CD14-positive monocyte (primary cell): ENCODE data around the gene RNGTT. TPM values are rescaled to one million over a fixed set of nuclear protein-coding genes. Genes with fewer than 3 reads are reported as not detected.

Experiments
- DNase-seq, 3 donors: peaks; one replicate each; pipeline ENCODE4 v3.0.0-alpha.2; 2011 to 2022
- H2AFZ ChIP-seq: 2 replicates; pipeline ENCODE4 v1.6.0; 2012; ENCODE audit warnings: mild to moderate bottlenecking, low read depth, low read length, inconsistent platforms; ENCODE audit not compliant: insufficient read depth, poor library complexity, severe bottlenecking
- H3K27ac ChIP-seq, 2 donors: 1 replicate in 1 of 2; 2 replicates in 1 of 2; pipeline ENCODE4 v1.5.1; 2012 to 2013; ENCODE audit warnings: low read length in 2 of 2, control low read depth in 1 of 2, inconsistent platforms in 1 of 2, low read depth in 1 of 2, mild to moderate bottlenecking in 1 of 2
- H3K27me3 ChIP-seq, 2 donors: one replicate each; pipeline versions ENCODE4 v1.6.0 to v1.6.1; 2011 to 2013; ENCODE audit warnings: low read length in 2 of 2; ENCODE audit not compliant: control insufficient read depth in 2 of 2, insufficient read depth in 2 of 2
- H3K36me3 ChIP-seq, 2 donors: replicated peaks in 1 of 2; 1 replicate in 1 of 2; 2 replicates in 1 of 2; pipeline versions ENCODE4 v1.5.1 to v1.6.1; 2012 to 2013; ENCODE audit warnings: low read length in 2 of 2, control low read depth in 1 of 2, inconsistent platforms in 1 of 2, mild to moderate bottlenecking in 1 of 2; ENCODE audit not compliant: insufficient read depth in 2 of 2, control insufficient read depth in 1 of 2
- H3K4me1 ChIP-seq, 2 donors: 1 replicate in 1 of 2; 2 replicates in 1 of 2; pipeline versions ENCODE4 v1.5.1 to v1.6.1; 2012 to 2013; ENCODE audit warnings: low read length in 2 of 2, control low read depth in 1 of 2, inconsistent platforms in 1 of 2, mild to moderate bottlenecking in 1 of 2, moderate library complexity in 1 of 2; ENCODE audit not compliant: insufficient read depth in 2 of 2, control insufficient read depth in 1 of 2
- H3K4me2 ChIP-seq: replicated peaks from 2 replicates; pipeline ENCODE3; 2012; ENCODE audit warnings: low read length, moderate library complexity, mild to moderate bottlenecking; ENCODE audit not compliant: poor library complexity, severe bottlenecking; ENCODE audit errors: extremely low read depth
- H3K4me3 ChIP-seq, 3 experiments: fragments of 200-600 bp in 1 of 3; sonication (generic) in 1 of 3; replicated peaks in 1 of 3; 1 replicate in 2 of 3; 2 replicates in 1 of 3; pipeline ENCODE4 v1.5.1; 2011 to 2013; ENCODE audit warnings: low read length in 3 of 3, mild to moderate bottlenecking in 3 of 3, control low read depth in 2 of 3, low read depth in 2 of 3, inconsistent platforms in 1 of 3, moderate library complexity in 1 of 3
- H3K79me2 ChIP-seq: 2 replicates; pipeline ENCODE4 v1.6.0; 2012; ENCODE audit warnings: mild to moderate bottlenecking, control low read depth, inconsistent platforms, low read length, moderate library complexity; ENCODE audit not compliant: insufficient read depth
- H3K9ac ChIP-seq: 2 replicates; pipeline ENCODE4 v1.6.0; 2017; ENCODE audit warnings: low read length, mild to moderate bottlenecking; ENCODE audit not compliant: insufficient read depth, poor library complexity, severe bottlenecking
- H3K9me3 ChIP-seq, 2 donors: replicated peaks in 1 of 2; 1 replicate in 1 of 2; 2 replicates in 1 of 2; pipeline versions ENCODE4 v1.5.1 to v1.6.1; 2012 to 2013; ENCODE audit warnings: low read length in 2 of 2, control low read depth in 1 of 2; ENCODE audit not compliant: control insufficient read depth in 1 of 2, insufficient read depth in 1 of 2
- H4K20me1 ChIP-seq: 2 replicates; pipeline ENCODE4 v1.6.0; 2012; ENCODE audit warnings: mild to moderate bottlenecking, low read length, control low read depth, moderate library complexity; ENCODE audit not compliant: insufficient read depth
- H3K27ac Mint-ChIP-seq, 7 donors: one replicate each; pipeline ENCODE4 v1.8.0; 2020; ENCODE audit warnings: mild to moderate bottlenecking in 7 of 7, mixed read lengths in 7 of 7, moderate library complexity in 6 of 7, inconsistent platforms in 2 of 7
- H3K27me3 Mint-ChIP-seq, 3 donors: one replicate each; pipeline ENCODE4 v1.8.0; 2021 to 2022; ENCODE audit warnings: low read depth in 3 of 3, mild to moderate bottlenecking in 3 of 3, mixed read lengths in 3 of 3, moderate library complexity in 3 of 3, inconsistent platforms in 1 of 3
- H3K36me3 Mint-ChIP-seq, 2 donors: one replicate each; pipeline ENCODE4 v1.8.0; 2020; ENCODE audit warnings: mixed read lengths in 2 of 2, inconsistent platforms in 1 of 2, mild to moderate bottlenecking in 1 of 2
- H3K4me1 Mint-ChIP-seq: one replicate; pipeline ENCODE4 v1.8.0; 2020; ENCODE audit warnings: mild to moderate bottlenecking, mixed read lengths
- H3K4me3 Mint-ChIP-seq, 2 donors: one replicate each; pipeline ENCODE4 v1.8.0; 2020; ENCODE audit warnings: mild to moderate bottlenecking in 2 of 2, mixed read lengths in 2 of 2, moderate library complexity in 1 of 2
- H3K9me3 Mint-ChIP-seq, 7 donors: one replicate each; pipeline ENCODE4 v1.8.0; 2020 to 2022; ENCODE audit warnings: mixed read lengths in 7 of 7, mild to moderate bottlenecking in 6 of 7, moderate library complexity in 6 of 7, inconsistent platforms in 2 of 7
- CTCF ChIP-seq: fragments of 200-600 bp; IDR thresholded peaks from one replicate; pipeline ENCODE4 v1.8.0; 2022; ENCODE audit warnings: antibody characterized with exemption, mild to moderate bottlenecking
- WGBS: methylation state at CpG from one replicate; pipeline ENCODE4 v1.1.5; 2013; ENCODE audit warnings: missing lambda C conversion rate; ENCODE audit not compliant: insufficient coverage; 5-methylcytosine and 5-hydroxymethylcytosine counted together
- intact Hi-C, 2 donors: fragments of 100-400 bp; cut with micrococcal nuclease; formaldehyde crosslinking; loops; one replicate each; pipeline versions ENCODE4 v1.15.0 to v1.15.1; 2023
- polyA plus RNA-seq, 3 donors: library from polyadenylated mRNA; depleted of rRNA in 1 of 3; unstranded in 2 of 3; stranded (reverse) in 1 of 3; fragments of 300-500 nt in 2 of 3; fragments of >200 nt in 1 of 3; fragmentation: Illumina TruSeq in 2 of 3; gene quantifications; 1 replicate in 2 of 3; 2 replicates in 1 of 3; pipeline ENCODE4 v1.2.3, GENCODE V29; 2012 to 2021

Gene RNGTT
- polyA plus RNA-seq, 3 donors: 2.3 to 8.6 (median 5.8) TPM

- whole genome bisulfite sequencing: no CpG with 5 or more reads among the region's 6 CpGs
- Histone ChIP-seq H3K36me3 (peaks cover 0 to 22% of the 10 kb centered on the region in 2 donors), H3K27me3 (no peaks in the 10 kb centered on the region), H4K20me1 (no peaks in the 10 kb centered on the region), H3K4me3 (no peak overlapping the region), H2AFZ (no peak overlapping the region), H3K9me3 (peaks cover 45 to 55% of the 10 kb centered on the region in 2 donors), H3K4me1 (no peaks in the 10 kb centered on the region), H3K27ac (no peak overlapping the region), H3K9ac (no peak overlapping the region), H3K4me2 (no peak overlapping the region), H3K79me2 (no peaks in the 10 kb centered on the region)
- Mint-ChIP-seq H3K36me3 (peaks cover 15 to 47% of the 10 kb centered on the region in 2 donors), H3K27ac (no peak overlapping the region), H3K9me3 (peaks cover 40 to 69% (median 59%) of the 10 kb centered on the region in 7 donors), H3K4me1 (no peaks in the 10 kb centered on the region), H3K4me3 (no peak overlapping the region), H3K27me3 (no peaks in the 10 kb centered on the region)
- TF ChIP-seq CTCF: no peak
- intact Hi-C loops: no loop called here
- no peak for DNase-seq
Observed at GRCh38 chr6:88661136-88661535, 302.3 kb downstream of the RNGTT start.

GRCh38 chr6:88655586-88655985 is 307.8 kb downstream of the RNGTT start:
- Histone ChIP-seq H3K9me3 (peaks cover 5 to 18% of the 10 kb centered on the region in 2 donors), H3K27me3 (no peaks in the 10 kb centered on the region), H3K9ac (no peak overlapping the region), H4K20me1 (no peaks in the 10 kb centered on the region), H2AFZ (no peak overlapping the region), H3K79me2 (no peaks in the 10 kb centered on the region), H3K4me1 (no peaks in the 10 kb centered on the region), H3K27ac (no peak overlapping the region), H3K4me2 (no peak overlapping the region), H3K4me3 (no peak overlapping the region), H3K36me3 (no peaks in the 10 kb centered on the region)
- no peak for DNase-seq
- H3K27me3 Mint-ChIP-seq: no peaks in the 10 kb centered on the region
- H3K27ac Mint-ChIP-seq: no peak overlapping the region
- H3K4me3 Mint-ChIP-seq: no peak overlapping the region
- intact Hi-C loops: no loop called here
- peaks cover 5 to 22% of the 10 kb centered on the region in 2 donors for H3K36me3 Mint-ChIP-seq
- H3K4me1 Mint-ChIP-seq: no peaks in the 10 kb centered on the region
- H3K9me3 Mint-ChIP-seq: peaks cover 5 to 27% (median 16%) of the 10 kb centered on the region in 7 donors
- TF ChIP-seq CTCF: no peak
